Heart left ventricle (tissue), 16 donors: ENCODE results near the gene SULT1C3. TPM values are rescaled to one million over a fixed set of nuclear protein-coding genes. Genes with fewer than 3 reads are reported as not detected.

ENCODE experiments used
- ATAC-seq, 4 donors: fragments of 200-7000 bp; cut with Tn5 transposase; one replicate each; pipeline ENCODE4 v1.9.1; 2020 to 2022; ENCODE audit warnings: moderate library complexity in 4 of 4, mild to moderate bottlenecking in 3 of 4, moderate number of reproducible peaks in 1 of 4
- DNase-seq, 5 donors: peaks; one replicate each; pipeline ENCODE4 v3.0.0-alpha.2; 2020
- H3K27ac ChIP-seq, 12 donors: fragments of 200-600 bp; sonication (generic) in 4 of 12; one replicate each; pipeline versions ENCODE4 v1.5.0 to v1.8.0; 2016 to 2022; ENCODE audit warnings: mild to moderate bottlenecking in 2 of 12
- H3K27me3 ChIP-seq, 9 donors: fragments of 200-600 bp; sonication (generic) in 2 of 9; one replicate each; pipeline versions ENCODE4 v1.5.1 to v1.8.0; 2016 to 2022; ENCODE audit warnings: mild to moderate bottlenecking in 3 of 9
- H3K36me3 ChIP-seq, 9 donors: fragments of 200-600 bp; sonication (generic) in 2 of 9; one replicate each; pipeline versions ENCODE4 v1.5.0 to v1.8.0; 2018 to 2022; ENCODE audit warnings: mild to moderate bottlenecking in 2 of 9
- H3K4me1 ChIP-seq, 12 donors: fragments of 200-600 bp; sonication (generic) in 4 of 12; one replicate each; pipeline versions ENCODE4 v1.5.0 to v1.8.0; 2016 to 2022; ENCODE audit warnings: mild to moderate bottlenecking in 3 of 12
- H3K4me3 ChIP-seq, 12 donors: fragments of 200-600 bp; sonication (generic) in 4 of 12; one replicate each; pipeline versions ENCODE4 v1.5.0 to v1.8.0; 2017 to 2022; ENCODE audit warnings: mild to moderate bottlenecking in 9 of 12, moderate library complexity in 4 of 12
- H3K9me3 ChIP-seq, 12 donors: fragments of 200-600 bp; sonication (generic) in 4 of 12; one replicate each; pipeline versions ENCODE4 v1.5.0 to v1.8.0; 2016 to 2022; ENCODE audit warnings: mild to moderate bottlenecking in 1 of 12
- CTCF ChIP-seq, 12 donors: fragments of 200-600 bp; sonication (generic) in 4 of 12; IDR thresholded peaks; one replicate each; pipeline versions ENCODE4 v1.5.0 to v1.8.0; 2018 to 2022; ENCODE audit warnings: antibody characterized with exemption in 12 of 12, mild to moderate bottlenecking in 5 of 12
- POLR2A ChIP-seq, 2 donors: fragments of 450-650 bp; IDR thresholded peaks; one replicate each; pipeline ENCODE4 v1.6.1; 2017; ENCODE audit warnings: antibody characterized with exemption in 2 of 2, mild to moderate bottlenecking in 2 of 2, moderate library complexity in 2 of 2
- WGBS, 4 donors: extraction: QIAGEN DNeasy Blood & Tissue Kit in 2 of 4; methylation state at CpG; one replicate each; pipeline versions ENCODE4 v1.1.5 to v1.1.7; 2013 to 2018; 5-methylcytosine and 5-hydroxymethylcytosine counted together
- intact Hi-C, 10 donors: fragments of 100-400 bp; cut with DNase I; formaldehyde crosslinking; loops; one replicate each; pipeline versions ENCODE4 v1.11.1 to v1.14.2; 2022
- polyA plus RNA-seq, 2 donors: library from polyadenylated mRNA; stranded (reverse); fragments of 200-250 nt; gene quantifications; one replicate each; pipeline ENCODE4 v1.2.3, GENCODE V29; 2013
- total RNA-seq, 9 donors: library from RNA; depleted of rRNA in 2 of 9; stranded (reverse); fragments of >200 nt in 2 of 9; fragmentation: NEBNext Ultra II Directional in 3 of 9; extraction: Animal tissue kit (Norgen Biotek cat#: 25700) in 3 of 9; gene quantifications; one replicate each; pipeline versions ENCODE4 v1.1.0 to v1.2.4, GENCODE V29; 2016 to 2023
- donor health status: ischemic (EF 13 %, LVEDD 7.1; RV severe dilation, severe dysfunction).
- donor health status: healthy with polysubstance abuse.
- donor health status: DM: no; HTN: yes; CAD: no.
- donor health status: DM: no; HTN: no; CAD: no.
- donor health status: ischemic (EF 25% LVEDD 6.9; RV normal size, moderate dysfunction).
- donor health status: ischemic (EF 25% LVEDD 5.7; RV mildly dilated, moderate dysfunction).
- donor health status: healthy.
- donor health status: DM: yes; HTN: yes; CAD: no.
- donor health status: ischemic (EF 35%, LVEDD 5.7; RV mildly dilated, moderate dysfunction).
- donor health status: nonischemic (EF 11% LVEDD 7.7; RV severe dilation, severe dysfunction).
- donor health status: DM: yes; HTN: yes; CAD: no.
- donor health status: PGD.
- donor health status: ischemic (EF 29% LVEDD 5.4; RV normal size, mild dysfunction).
- donor health status: nonischemic (EF 23%, LVEDD 6.1; RV moderate dilation, normal function).

SULT1C3 gene
- total and polyA plus RNA-seq, 11 donors = not detected

- ATAC-seq (no peak), DNase-seq (no peak)
- WGBS, 4 donors = 74 to 80% (median 77%) methylated on average over 4 of the region's 4 CpGs
- H3K4me1 ChIP-seq = no peaks in the 10 kb centered on the region
- H3K27ac ChIP-seq = no peak overlapping the region
- no peak overlapping the region for H3K4me3 ChIP-seq
- intact Hi-C loops = no loop called here
- H3K27me3 ChIP-seq = no peaks in the 10 kb centered on the region
- H3K9me3 ChIP-seq = peaks cover 0 to 16% (median 9%) of the 10 kb centered on the region in 12 donors
- no peaks in the 10 kb centered on the region for H3K36me3 ChIP-seq
- no peak for TF ChIP-seq POLR2A (IDR thresholded peaks at IDR 0.05)
- no peak for TF ChIP-seq CTCF (IDR thresholded peaks at IDR 0.05)
These were observed 11.8 kb upstream of the SULT1C3 start for GRCh38 chr2:108228006-108228405.

- DNase-seq = no peak
- ATAC-seq = no peak
- Histone ChIP-seq H3K9me3 (peaks cover 0 to 10% (median 5%) of the 10 kb centered on the region in 12 donors), H3K4me1 (no peaks in the 10 kb centered on the region), H3K4me3 (no peak overlapping the region), H3K27ac (no peak overlapping the region), H3K36me3 (no peaks in the 10 kb centered on the region), H3K27me3 (no peaks in the 10 kb centered on the region)
- whole genome bisulfite sequencing, 4 donors = 86 to 100% (median 91%) methylated on average over 1 of the region's 1 CpG
- intact Hi-C loops = no loop called here
- TF ChIP-seq CTCF (IDR thresholded peaks at IDR 0.05) (no peak), POLR2A (IDR thresholded peaks at IDR 0.05) (no peak)
These were observed 11.2 kb upstream of the SULT1C3 start for GRCh38 chr2:108228537-108228936.

- WGBS, 4 donors = 67 to 94% (median 73%) methylated on average over 2 of the region's 2 CpGs
- H3K9me3 ChIP-seq = no peaks in the 10 kb centered on the region
- H3K4me1 ChIP-seq = no peaks in the 10 kb centered on the region
- H3K27me3 ChIP-seq = no peaks in the 10 kb centered on the region
- H3K27ac ChIP-seq = no peak overlapping the region
- no peak for TF ChIP-seq POLR2A (IDR thresholded peaks at IDR 0.05)
- no peak for TF ChIP-seq CTCF (IDR thresholded peaks at IDR 0.05)
- DNase-seq = no peak
- no peak for ATAC-seq
- intact Hi-C loops = no loop called here
- H3K4me3 ChIP-seq = no peak overlapping the region
- no peaks in the 10 kb centered on the region for H3K36me3 ChIP-seq
These were observed 9.9 kb upstream of the SULT1C3 start for GRCh38 chr2:108229875-108230274.

GRCh38 chr2:108235577-108235976 is 4.2 kb upstream of the SULT1C3 start:
- Histone ChIP-seq H3K9me3 (peaks cover 0 to 29% (median 2%) of the 10 kb centered on the region in 12 donors), H3K4me3 (no peak overlapping the region), H3K27ac (no peak overlapping the region), H3K4me1 (no peaks in the 10 kb centered on the region), H3K27me3 (no peaks in the 10 kb centered on the region), H3K36me3 (no peaks in the 10 kb centered on the region)
- no peak for ATAC-seq
- WGBS, 4 donors = 80 to 84% (median 83%) methylated on average over 4 of the region's 4 CpGs
- no peak for DNase-seq
- TF ChIP-seq POLR2A (IDR thresholded peaks at IDR 0.05) (no peak), CTCF (IDR thresholded peaks at IDR 0.05) (no peak)
- intact Hi-C loops = no loop called here
